Stimulated activated CD4-positive, alpha-beta T cell treated with anti-CD3 and anti-CD28 coated beads, Interleukin-1b, Interleukin-23, amount 100 ng/mL, for 1 hour (primary cell): ENCODE measurements around the gene TOB1.

Experiments
- DNase-seq, 2 donors: peaks; one replicate each; pipeline ENCODE4 v3.0.0-alpha.2; 2020; ENCODE audit warnings: low read depth in 2 of 2

Gene TOB1

DNA sequence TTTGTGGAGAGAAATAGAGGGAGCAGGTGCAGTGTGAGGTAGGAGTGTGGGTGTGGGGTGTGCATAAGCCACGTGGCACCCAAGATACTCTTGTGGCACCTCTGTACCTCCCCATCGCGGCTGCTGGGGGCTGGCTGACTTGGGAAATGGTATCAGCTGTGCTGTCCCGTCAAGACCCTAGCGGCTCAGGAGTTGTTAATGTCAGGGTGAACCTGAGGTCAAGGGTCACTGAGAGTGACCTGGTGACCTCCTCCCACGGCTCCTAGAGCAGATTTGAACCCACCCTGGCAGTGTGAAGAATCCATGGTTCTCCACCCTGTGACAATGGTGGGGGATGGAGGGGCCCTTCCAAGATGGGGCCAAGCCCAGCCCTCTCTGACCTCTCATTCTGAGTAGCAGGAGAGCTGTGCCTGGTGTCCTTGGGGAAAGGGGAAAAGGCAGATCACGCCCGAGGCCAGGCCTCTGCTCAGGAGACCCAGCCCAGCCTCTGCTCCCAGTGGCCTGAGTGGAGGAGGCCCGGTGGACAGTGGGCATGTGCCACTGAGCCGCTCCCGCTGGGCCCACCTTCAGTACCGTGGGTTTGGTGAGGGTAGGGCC lies 33.8 kb downstream of the TOB1 start:
- DNase-seq = no peak

DNA sequence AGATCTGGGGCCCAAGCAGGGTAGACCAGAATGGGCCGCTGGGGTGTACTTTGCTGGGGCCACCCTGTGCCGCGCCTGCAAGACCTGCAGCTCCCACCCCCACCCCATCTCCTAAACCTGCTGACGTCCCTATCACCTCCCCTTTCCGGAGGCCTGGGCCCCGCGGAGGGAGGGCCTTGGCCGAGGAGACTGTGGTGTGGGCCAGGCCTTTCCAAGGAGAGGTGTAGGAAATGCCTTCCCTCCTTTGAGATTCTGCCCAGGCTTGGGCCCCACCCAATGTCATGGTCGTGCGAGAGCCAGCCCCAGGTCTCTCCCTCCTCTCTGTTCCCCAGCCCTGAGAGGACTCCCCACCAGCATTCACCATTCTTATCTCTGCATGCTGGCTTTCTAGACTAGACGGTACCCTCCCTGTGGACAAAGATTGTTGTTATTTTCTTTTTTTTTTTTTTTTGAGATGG lies 34.7 kb downstream of the TOB1 start:
- no peak for DNase-seq

DNA sequence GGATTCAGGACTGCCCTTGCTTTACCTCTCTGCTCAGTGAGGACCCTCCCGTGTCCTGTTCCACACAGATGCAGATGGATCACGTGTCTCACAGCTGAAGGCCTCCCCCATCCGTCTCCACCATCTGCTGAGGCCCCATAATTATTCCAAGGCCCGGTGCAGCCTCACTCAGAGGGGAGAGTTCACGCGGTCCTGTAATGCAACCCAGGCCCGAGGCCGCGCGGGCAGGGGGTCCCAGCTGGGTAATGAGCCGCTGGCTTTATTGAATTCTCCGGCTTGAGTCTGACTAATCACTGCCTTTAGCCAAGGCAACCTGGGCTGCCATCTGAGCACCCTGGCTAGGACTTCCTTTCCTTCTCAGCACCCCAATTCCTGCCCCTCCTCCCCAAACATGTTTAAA lies 35.2 kb downstream of the TOB1 start:
- no peak for DNase-seq

DNA sequence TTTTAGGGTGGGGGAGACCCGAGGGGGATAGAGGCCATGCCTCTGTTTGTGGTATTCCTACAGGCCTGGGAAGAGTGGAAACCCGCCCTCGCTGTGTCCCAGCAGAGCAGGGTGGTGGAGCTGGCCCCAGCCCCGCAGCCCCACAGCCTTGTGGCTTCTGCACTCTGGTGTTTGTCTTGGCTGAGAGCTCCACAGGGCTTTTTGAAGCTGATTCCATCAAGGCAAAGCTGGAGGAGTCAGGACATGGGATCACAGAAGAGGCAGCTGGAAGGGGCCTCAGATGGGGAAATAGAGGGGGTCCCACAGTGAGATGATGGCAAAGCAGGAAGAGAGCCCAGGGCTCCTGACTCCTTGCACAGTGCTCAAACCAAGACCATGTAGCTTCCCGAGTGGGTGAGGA lies 35.8 kb downstream of the TOB1 start:
- DNase-seq = no peak

DNA sequence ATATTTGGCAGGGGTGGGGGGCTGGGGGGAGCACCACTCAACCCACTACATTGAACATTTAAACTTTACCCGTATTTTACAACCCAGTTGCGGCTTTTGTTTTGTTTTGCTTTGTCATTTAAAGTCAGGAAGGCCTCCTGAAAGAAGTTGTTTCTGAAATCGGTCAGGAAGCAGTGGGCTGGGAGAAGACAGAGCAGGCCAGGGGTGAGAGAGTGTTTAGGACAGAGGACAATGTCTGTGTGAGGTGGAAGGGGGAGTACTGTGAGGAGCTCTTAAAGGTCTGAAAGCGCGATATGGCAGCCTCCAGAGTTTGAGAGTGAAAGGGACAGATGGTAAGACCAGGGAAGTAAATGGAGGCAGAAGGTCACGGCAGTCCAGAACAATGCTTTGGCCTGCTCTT lies 36.8 kb downstream of the TOB1 start:
- DNase-seq = no peak

- no peak for DNase-seq
Observed at GRCh38 chr17:50828508-50829170, 37.5 kb downstream of the TOB1 start.

GRCh38 chr17:50825188-50825587 lies 41.0 kb downstream of the TOB1 start:
- no peak for DNase-seq

DNA sequence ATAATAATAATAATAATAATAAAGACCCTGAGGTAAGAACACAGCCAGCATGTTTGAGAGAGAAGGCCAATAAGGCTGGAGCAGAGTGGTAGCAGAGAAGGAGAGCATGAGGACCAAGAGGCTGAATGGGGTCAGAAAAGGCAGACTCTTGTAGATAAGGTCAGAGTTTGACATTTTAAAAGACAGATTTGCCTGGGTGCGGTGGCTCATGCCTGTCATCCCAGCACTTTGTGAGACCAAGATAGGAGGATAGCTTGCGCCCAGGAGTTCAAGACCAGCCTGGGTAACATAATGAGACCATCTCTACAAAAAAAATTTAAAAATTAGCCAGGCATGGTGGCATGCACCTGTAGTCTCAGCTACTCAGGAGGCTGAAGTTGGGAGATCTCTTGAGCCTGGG lies 41.7 kb downstream of the TOB1 start:
- DNase-seq = no peak

DNA sequence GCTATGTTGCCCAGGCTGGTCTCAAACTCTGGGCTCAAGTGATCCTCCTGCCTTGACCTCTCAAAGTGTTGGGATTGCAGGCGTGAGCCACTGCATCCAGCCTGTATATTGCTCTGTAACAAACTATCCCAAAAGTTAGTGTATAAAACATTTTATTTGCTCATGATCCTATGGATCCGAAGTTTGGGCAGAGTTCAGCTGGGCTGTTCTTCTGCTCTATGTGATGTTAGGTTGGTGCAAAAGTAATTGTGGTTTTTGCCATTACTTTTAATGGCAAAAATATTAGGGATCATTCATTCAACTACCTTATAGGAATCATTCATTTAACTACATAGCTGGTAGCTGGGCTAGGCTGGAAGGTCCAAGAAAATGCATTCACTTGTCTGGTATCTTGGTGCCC lies 43.6 kb downstream of the TOB1 start:
- DNase-seq = no peak

DNA sequence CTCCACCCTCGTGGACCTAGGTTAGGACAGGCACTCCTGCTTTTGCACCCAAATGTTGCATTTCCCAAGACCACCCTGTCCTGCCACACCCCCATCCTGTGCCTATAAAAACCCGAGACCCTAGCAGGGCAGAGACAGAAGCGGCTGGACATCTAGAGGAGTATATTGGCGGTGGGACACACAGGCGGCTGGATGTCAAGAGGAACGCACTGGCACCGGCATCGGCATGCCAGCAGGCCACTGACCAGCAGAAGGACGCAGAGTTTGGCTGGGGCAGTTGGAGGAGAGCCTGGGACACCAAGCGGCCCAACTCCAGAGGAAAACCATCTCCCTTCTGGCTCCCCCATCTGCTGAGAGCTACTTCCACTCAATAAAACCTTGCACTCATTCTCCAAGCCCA lies 45.5 kb downstream of the TOB1 start:
- DNase-seq = no peak

DNA sequence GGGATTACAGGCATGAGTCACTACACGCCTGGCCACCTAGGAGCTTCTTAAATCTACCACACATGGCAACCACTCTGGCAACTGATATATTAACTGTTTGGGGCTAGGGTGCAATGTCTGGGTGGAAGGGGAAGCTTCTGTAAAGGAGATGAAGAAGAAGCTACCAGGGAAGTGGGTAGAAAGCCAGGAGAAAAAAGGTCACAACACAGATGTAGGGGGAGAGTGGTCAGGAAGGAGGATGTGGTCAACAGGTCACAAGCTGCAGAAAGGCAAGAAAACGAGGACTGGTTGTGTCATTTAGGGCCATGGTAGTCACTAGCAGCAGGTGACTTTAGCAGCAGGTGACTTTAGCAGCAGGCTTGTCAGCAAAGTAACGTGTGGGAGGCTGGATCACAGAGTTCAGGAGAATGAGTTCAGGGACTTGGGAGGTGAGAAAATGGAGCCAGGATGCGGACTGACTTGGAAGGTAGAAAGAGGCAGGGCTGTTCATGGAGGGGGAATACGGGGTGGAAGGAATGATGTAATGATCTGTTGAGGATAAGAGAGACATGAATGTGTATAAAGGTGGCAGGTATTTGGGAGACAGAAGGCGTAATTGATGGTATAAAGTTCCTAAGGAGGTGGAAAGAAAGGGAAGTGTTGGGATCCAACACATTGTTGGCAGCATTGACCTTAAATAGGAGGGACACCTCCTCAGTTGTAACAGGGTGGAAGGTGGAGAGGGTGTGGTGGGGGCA lies 47.1 kb downstream of the TOB1 start:
- no peak for DNase-seq

- DNase-seq = no peak
Observed at GRCh38 chr17:50818261-50818660, 47.9 kb downstream of the TOB1 start.

- DNase-seq = no peak
Observed at GRCh38 chr17:50817838-50818237, 48.3 kb downstream of the TOB1 start.

GRCh38 chr17:50816771-50817751 lies 49.1 kb downstream of the TOB1 start:
- DNase-seq = peak; percentile 15 to 55

DNA sequence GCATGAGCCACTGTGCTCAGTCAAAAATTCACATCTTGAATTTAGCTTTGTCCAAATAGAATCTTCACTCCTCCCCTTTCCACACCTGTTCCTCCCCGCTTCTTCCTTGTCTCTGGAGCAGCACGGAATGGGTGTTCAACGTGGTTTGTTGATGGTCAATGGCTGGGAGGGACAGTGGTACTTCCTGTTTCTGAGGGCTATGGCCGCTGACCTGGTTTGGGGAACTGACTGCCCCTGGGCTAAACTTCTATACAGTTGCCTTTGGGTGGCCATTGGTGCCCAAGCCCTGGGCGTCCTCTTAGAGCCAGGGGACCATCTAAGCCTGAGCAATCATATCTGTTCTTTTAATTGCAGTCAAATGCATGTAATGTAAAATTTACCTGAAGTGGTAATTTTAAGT lies 49.9 kb downstream of the TOB1 start:
- no peak for DNase-seq

GRCh38 chr17:50815400-50815799 lies 50.8 kb downstream of the TOB1 start:
- no peak for DNase-seq

DNA sequence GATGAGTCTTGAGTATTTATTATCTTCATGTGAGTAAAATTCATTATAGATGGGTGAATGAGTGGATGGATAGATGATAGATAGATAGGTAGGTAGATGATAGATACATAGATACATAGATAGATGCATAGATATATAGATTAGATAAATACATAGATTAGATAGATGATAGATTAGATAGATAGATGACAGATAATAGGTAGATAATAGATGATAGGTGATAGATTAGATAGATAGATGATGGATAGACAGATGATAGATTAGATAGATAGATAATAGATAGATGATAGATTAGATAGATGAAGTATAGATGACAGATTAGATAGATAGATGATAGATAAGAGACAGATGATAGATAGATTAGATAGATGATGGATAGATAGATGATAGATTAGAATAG lies 52.6 kb downstream of the TOB1 start:
- DNase-seq = no peak
